GM12875 (cell line): ENCODE data around the gene NSUN6.

Experiments used
- H3K4me3 ChIP-seq: one replicate; pipeline ENCODE4 v1.5.1; 2011; ENCODE audit warnings: low read depth, low read length, control low read depth
- CTCF ChIP-seq: IDR thresholded peaks from 2 replicates; pipeline ENCODE4 v1.5.1; 2011; ENCODE audit warnings: low read depth, mild to moderate bottlenecking, control low read depth, inconsistent platforms, low read length, moderate library complexity, borderline replicate concordance; ENCODE audit not compliant: insufficient read depth

Gene NSUN6

DNA sequence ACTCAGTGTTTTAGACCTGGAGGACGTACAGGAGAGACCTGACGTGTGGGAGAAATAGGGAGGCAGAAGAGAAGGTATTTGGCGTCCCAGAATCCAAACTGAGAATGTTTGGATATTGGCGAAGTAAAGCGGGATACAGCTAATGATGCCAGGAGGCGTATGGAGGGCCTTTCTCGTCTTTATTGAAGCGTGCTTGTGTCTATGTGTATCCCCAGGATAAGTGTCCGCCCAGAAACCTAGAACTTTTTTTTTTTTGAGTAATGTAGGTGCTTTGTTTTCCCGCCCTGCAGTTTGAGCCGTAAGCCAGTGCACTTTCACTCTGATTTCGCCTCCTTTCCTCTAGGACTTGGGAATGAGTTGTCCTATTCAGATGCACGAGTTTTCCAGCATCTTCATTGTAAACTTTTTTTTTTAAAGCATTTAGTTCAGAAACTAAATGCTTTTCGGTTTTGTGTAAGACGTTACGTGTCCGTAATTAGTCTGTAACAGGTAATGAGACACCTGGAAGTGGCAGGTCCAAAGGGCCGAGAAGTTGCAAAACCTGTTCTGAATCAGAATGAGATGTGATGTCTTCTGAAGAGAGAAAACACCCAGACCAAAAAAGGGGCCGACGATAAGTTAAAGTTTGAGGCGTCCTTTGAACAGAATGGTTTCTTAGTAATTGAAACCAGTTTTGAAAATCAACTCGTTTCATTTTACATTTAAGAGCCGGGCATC lies 8.6 kb upstream of the NSUN6 start:
- H3K4me3 ChIP-seq = peak overlapping the region; percentile 83
- no peak for TF ChIP-seq CTCF

- H3K4me3 ChIP-seq = peak within 1 kb of the TSS; percentile 83
- no peak for TF ChIP-seq CTCF
Measured at GRCh38 chr10:18659125-18659818, 7.9 kb upstream of the NSUN6 start, which contains the start of gene ARL5B. Gene ARL5B (plus strand): TSS chr10:18659431. CDS start chr10:18659638, 207 bp downstream.

DNA sequence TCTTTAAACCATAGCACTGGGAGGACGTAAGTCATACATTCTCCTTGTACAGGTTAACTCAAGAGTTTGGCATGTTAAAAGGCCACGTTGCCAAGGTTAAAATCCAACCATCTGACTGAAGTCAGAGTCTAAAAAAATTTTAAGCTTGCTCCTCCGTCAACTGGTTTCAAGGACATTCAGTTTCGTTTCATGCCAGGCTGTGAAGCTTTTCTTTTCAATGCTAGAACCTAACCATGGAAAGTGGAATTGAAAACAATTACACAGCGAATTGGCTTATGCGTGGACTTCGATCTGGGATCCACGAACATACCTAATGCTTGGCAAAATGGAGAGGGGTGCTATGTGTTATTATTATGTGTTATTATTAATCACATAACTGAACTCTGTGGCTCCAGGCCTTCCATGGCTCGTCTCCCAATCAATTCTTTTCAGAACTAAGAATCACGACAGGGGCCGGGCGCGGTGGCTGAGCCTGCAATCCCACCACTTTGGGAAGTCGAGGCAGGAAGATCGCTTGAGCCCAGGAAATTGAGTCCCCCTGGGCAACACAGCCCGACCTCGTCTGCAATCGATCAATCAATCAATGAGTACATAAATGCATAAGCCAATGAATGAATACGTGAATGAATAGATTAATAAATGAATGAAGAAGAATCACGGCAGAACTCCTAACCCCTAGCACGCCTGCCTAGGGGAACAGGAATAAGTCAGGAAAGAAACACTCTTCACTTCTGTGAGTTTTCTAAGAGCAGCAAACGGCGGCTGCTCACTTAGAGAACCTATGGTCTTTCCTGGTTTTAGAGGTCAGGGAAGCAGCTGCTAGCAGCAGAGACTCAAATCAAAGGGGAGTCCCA lies 7.1 kb upstream of the NSUN6 start:
- H3K4me3 ChIP-seq = peak overlapping the region; percentile 83
- no peak for TF ChIP-seq CTCF

DNA sequence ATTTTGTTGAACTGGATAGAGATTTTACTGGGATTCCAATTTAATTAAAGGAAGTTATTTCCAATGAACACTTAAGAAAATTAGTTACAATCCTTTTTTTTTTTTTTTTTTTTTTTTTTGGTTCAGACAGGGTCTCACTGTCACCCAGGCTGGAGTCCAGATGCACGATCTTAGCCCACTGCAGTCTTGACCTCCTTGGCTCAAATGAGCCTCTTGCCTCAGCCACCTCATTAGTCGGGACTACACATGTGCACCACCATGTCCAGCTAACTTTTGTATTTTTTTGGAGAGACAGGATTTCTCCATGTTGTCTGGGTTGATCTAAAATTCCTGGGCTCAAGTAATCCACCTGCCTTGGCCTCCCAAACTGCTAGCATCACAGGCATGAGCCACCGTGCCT lies 5.3 kb upstream of the NSUN6 start:
- H3K4me3 ChIP-seq = no peak overlapping the region
- TF ChIP-seq CTCF = no peak

DNA sequence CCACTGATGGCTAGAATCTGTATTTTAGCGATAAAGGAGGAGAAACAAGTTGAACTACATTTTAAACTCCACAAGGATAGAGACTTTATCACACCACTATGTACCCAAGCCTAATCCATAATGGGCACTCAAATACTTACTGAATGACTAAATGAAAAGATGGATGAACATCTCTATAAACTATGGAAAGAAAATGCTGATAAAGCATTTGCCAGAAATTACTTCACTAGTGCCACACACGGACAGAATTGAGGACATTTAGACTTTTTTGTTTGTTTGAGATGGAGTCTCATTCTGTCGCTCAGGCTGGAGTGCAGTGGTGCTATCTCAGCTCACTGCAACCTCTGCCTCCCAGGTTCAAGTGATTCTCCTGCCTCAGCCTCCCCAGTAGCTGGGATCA lies 1.7 kb upstream of the NSUN6 start:
- no peak overlapping the region for H3K4me3 ChIP-seq
- no peak for TF ChIP-seq CTCF

DNA sequence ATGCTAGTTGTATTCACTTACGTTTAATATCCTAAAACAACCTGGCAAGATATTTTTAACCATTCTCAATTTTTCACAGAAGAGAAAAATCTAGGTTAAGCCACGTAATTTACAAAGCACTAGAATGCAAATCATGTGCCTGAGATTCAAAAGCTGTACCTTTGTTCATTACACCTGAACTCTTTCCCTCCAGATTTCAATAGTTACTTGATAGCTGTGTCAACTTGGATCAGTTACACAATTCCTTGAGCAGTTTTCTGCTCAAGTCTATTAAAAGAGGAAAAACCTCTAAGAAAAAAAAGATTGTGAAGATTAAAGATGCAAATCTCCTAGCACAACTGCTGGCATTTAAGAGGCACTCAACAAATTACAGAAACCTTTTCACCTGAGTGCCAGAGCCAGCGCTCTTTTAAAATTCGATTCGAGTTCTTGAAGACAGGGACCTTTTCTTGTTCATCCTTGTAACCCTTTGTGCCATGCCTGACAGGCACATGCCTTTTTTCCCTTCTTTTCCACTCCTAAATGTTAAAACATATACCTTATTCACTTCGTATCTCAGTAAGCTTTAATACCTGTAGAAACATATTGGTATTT lies 886 bp downstream of the NSUN6 start:
- peak overlapping the region; percentile 67 for H3K4me3 ChIP-seq
- TF ChIP-seq CTCF = no peak
